Stimulated activated CD8-positive, alpha-beta memory T cell treated with anti-CD3 and anti-CD28 coated beads, Interleukin-12 subunit alpha, Interleukin-12 subunit beta, amount 100 ng/mL, for 24 hours (primary cell): ENCODE measurements around the gene HDGFL1.

Experiments
- DNase-seq: peaks from one replicate; pipeline ENCODE4 v3.0.0-alpha.2; 2020; ENCODE audit errors: extremely low read depth

HDGFL1 gene

GRCh38 chr6:22569281-22570184 lies at the start of gene HDGFL1:
HDGFL1 (plus strand) TSS chr6:22569566; CDS start chr6:22569576, 10 bp downstream.
- DNase-seq = no peak

- DNase-seq = no peak
Observed at GRCh38 chr6:22521035-22521434, 48.3 kb upstream of the HDGFL1 start.

GRCh38 chr6:22526736-22527135 lies 42.6 kb upstream of the HDGFL1 start:
- DNase-seq = no peak

GRCh38 chr6:22529866-22530265 lies 39.5 kb upstream of the HDGFL1 start:
- DNase-seq = no peak

- no peak for DNase-seq
Observed at GRCh38 chr6:22530506-22530905, 38.9 kb upstream of the HDGFL1 start.

GRCh38 chr6:22536122-22536521 lies 33.2 kb upstream of the HDGFL1 start:
- DNase-seq = no peak

GRCh38 chr6:22544476-22544875 lies 24.9 kb upstream of the HDGFL1 start:
- no peak for DNase-seq

GRCh38 chr6:22545051-22545450 lies 24.3 kb upstream of the HDGFL1 start:
- DNase-seq = no peak

- DNase-seq = no peak
Observed at GRCh38 chr6:22546236-22546635, 23.1 kb upstream of the HDGFL1 start.

- DNase-seq = no peak
Observed at GRCh38 chr6:22550971-22551670, 18.2 kb upstream of the HDGFL1 start.

GRCh38 chr6:22556266-22556665 lies 13.1 kb upstream of the HDGFL1 start:
- no peak for DNase-seq

- DNase-seq = no peak
Observed at GRCh38 chr6:22557007-22557406, 12.4 kb upstream of the HDGFL1 start.

- no peak for DNase-seq
Observed at GRCh38 chr6:22558288-22558882, 11.0 kb upstream of the HDGFL1 start.

GRCh38 chr6:22568854-22569253 lies 512 bp upstream of the HDGFL1 start:
- DNase-seq = no peak

GRCh38 chr6:22570185-22570551 lies 802 bp downstream of the HDGFL1 start:
- no peak for DNase-seq

- DNase-seq = no peak
Observed at GRCh38 chr6:22575190-22575589, 5.8 kb downstream of the HDGFL1 start.

GRCh38 chr6:22579439-22579838 lies 10.1 kb downstream of the HDGFL1 start:
- DNase-seq = no peak

GRCh38 chr6:22580337-22580736 lies 11.0 kb downstream of the HDGFL1 start:
- DNase-seq = no peak

GRCh38 chr6:22582417-22583205 lies 13.2 kb downstream of the HDGFL1 start:
- DNase-seq = no peak

- DNase-seq = no peak
Observed at GRCh38 chr6:22583230-22583629, 13.9 kb downstream of the HDGFL1 start.

GRCh38 chr6:22583927-22584326 lies 14.6 kb downstream of the HDGFL1 start:
- DNase-seq = no peak

GRCh38 chr6:22589118-22589517 lies 19.8 kb downstream of the HDGFL1 start:
- no peak for DNase-seq
